Activated T-cell treated with anti-CD3 and anti-CD28 coated beads, Interleukin-2, amount 50 U/mL, for 4 hours (primary cell): ENCODE measurements around the gene PTPRE. TPM values are rescaled to one million over a fixed set of nuclear protein-coding genes. Genes with fewer than 3 reads are reported as not detected.

Experiments used
- ATAC-seq, 2 donors: fragments of 200-7000 bp; cut with Tn5 transposase; one replicate each; pipeline ENCODE4 v1.10.0; 2021
- DNase-seq: peaks from one replicate; pipeline ENCODE4 v3.0.0-alpha.2; 2020
- H3K27me3 Mint-ChIP-seq: one replicate; pipeline ENCODE4 v1.8.0; 2021; ENCODE audit warnings: low read depth, mixed read lengths
- H3K36me3 Mint-ChIP-seq: one replicate; pipeline ENCODE4 v1.8.0; 2022; ENCODE audit warnings: mixed read lengths; ENCODE audit not compliant: insufficient read depth
- H3K4me1 Mint-ChIP-seq: one replicate; pipeline ENCODE4 v1.8.0; 2021; ENCODE audit warnings: low read depth, mixed read lengths
- H3K4me3 Mint-ChIP-seq: one replicate; pipeline ENCODE4 v1.8.0; 2021; ENCODE audit warnings: mild to moderate bottlenecking, moderate library complexity, mixed read lengths
- H3K9me3 Mint-ChIP-seq: one replicate; pipeline ENCODE4 v1.8.0; 2021; ENCODE audit warnings: mixed read lengths
- total RNA-seq, 3 donors: library from RNA; stranded (reverse); gene quantifications; one replicate each; pipeline ENCODE4 v1.2.1, GENCODE V29; 2021

Gene PTPRE
- total RNA-seq, 3 donors from 2014 or later = 35.8 to 49.1 (median 46.1) TPM

GRCh38 chr10:127921753-127922145 is 14.8 kb downstream of the PTPRE start:
- Mint-ChIP-seq H3K36me3 (no peaks in the 10 kb centered on the region), H3K9me3 (no peaks in the 10 kb centered on the region), H3K4me3 (no peak overlapping the region), H3K4me1 (no peaks in the 10 kb centered on the region), H3K27me3 (no peaks in the 10 kb centered on the region)
- ATAC-seq = no peak
- DNase-seq = no peak

- Mint-ChIP-seq H3K4me3 (no peak overlapping the region), H3K36me3 (no peaks in the 10 kb centered on the region), H3K9me3 (no peaks in the 10 kb centered on the region), H3K27me3 (peaks cover under 1% of the 10 kb centered on the region), H3K4me1 (no peaks in the 10 kb centered on the region)
- DNase-seq (no peak), ATAC-seq (no peak)
Observed at GRCh38 chr10:127922206-127922605, 15.3 kb downstream of the PTPRE start.

GRCh38 chr10:127922675-127923366 is 15.9 kb downstream of the PTPRE start:
- ATAC-seq = no peak
- Mint-ChIP-seq H3K4me3 (no peak overlapping the region), H3K4me1 (no peaks in the 10 kb centered on the region), H3K36me3 (no peaks in the 10 kb centered on the region), H3K27me3 (peaks cover 2% of the 10 kb centered on the region), H3K9me3 (no peaks in the 10 kb centered on the region)
- no peak for DNase-seq

- H3K36me3 Mint-ChIP-seq = no peaks in the 10 kb centered on the region
- H3K9me3 Mint-ChIP-seq = no peaks in the 10 kb centered on the region
- H3K27me3 Mint-ChIP-seq = peaks cover 2% of the 10 kb centered on the region
- H3K4me1 Mint-ChIP-seq = no peaks in the 10 kb centered on the region
- DNase-seq = no peak
- H3K4me3 Mint-ChIP-seq = no peak overlapping the region
- no peak for ATAC-seq
Observed at GRCh38 chr10:127923646-127924045, 16.7 kb downstream of the PTPRE start.

GRCh38 chr10:127925471-127926207 is 18.7 kb downstream of the PTPRE start:
- DNase-seq (no peak), ATAC-seq (no peak)

GRCh38 chr10:127926455-127926854 is 19.6 kb downstream of the PTPRE start:
- Mint-ChIP-seq H3K27me3 (peaks cover 2% of the 10 kb centered on the region), H3K36me3 (no peaks in the 10 kb centered on the region), H3K4me1 (no peaks in the 10 kb centered on the region), H3K9me3 (no peaks in the 10 kb centered on the region), H3K4me3 (no peak overlapping the region)
- DNase-seq (no peak), ATAC-seq (no peak)

More at GRCh38 chr10:127925471-127926207, 18.7 kb downstream of the PTPRE start:
- H3K4me1 Mint-ChIP-seq = no peaks in the 10 kb centered on the region
- no peaks in the 10 kb centered on the region for H3K36me3 Mint-ChIP-seq
- no peaks in the 10 kb centered on the region for H3K9me3 Mint-ChIP-seq
- peaks cover 2% of the 10 kb centered on the region for H3K27me3 Mint-ChIP-seq
- no peak overlapping the region for H3K4me3 Mint-ChIP-seq

- Mint-ChIP-seq H3K9me3 (no peaks in the 10 kb centered on the region), H3K36me3 (no peaks in the 10 kb centered on the region), H3K4me1 (no peaks in the 10 kb centered on the region), H3K27me3 (peaks cover 2% of the 10 kb centered on the region), H3K4me3 (no peak overlapping the region)
- no peak for ATAC-seq
- DNase-seq = no peak
Observed at GRCh38 chr10:127928021-127928806, 21.3 kb downstream of the PTPRE start.

- no peak overlapping the region for H3K4me3 Mint-ChIP-seq
- peaks cover 4% of the 10 kb centered on the region for H3K27me3 Mint-ChIP-seq
- no peak for ATAC-seq
- no peaks in the 10 kb centered on the region for H3K4me1 Mint-ChIP-seq
- no peaks in the 10 kb centered on the region for H3K9me3 Mint-ChIP-seq
- DNase-seq = no peak
- no peaks in the 10 kb centered on the region for H3K36me3 Mint-ChIP-seq
Observed at GRCh38 chr10:127932521-127933270, 25.8 kb downstream of the PTPRE start.

GRCh38 chr10:127933271-127933670 is 26.4 kb downstream of the PTPRE start:
- Mint-ChIP-seq H3K4me3 (no peak overlapping the region), H3K36me3 (no peaks in the 10 kb centered on the region), H3K4me1 (no peaks in the 10 kb centered on the region), H3K9me3 (no peaks in the 10 kb centered on the region), H3K27me3 (peaks cover 8% of the 10 kb centered on the region)
- DNase-seq = no peak
- no peak for ATAC-seq

- no peaks in the 10 kb centered on the region for H3K4me1 Mint-ChIP-seq
- no peak overlapping the region for H3K4me3 Mint-ChIP-seq
- H3K27me3 Mint-ChIP-seq = peaks cover 9% of the 10 kb centered on the region
- ATAC-seq = no peak
- no peaks in the 10 kb centered on the region for H3K36me3 Mint-ChIP-seq
- H3K9me3 Mint-ChIP-seq = no peaks in the 10 kb centered on the region
- no peak for DNase-seq
Observed at GRCh38 chr10:127934383-127934782, 27.5 kb downstream of the PTPRE start.

GRCh38 chr10:127935071-127935561 is 28.2 kb downstream of the PTPRE start:
- Mint-ChIP-seq H3K27me3 (peaks cover 11% of the 10 kb centered on the region), H3K9me3 (no peaks in the 10 kb centered on the region), H3K4me3 (no peak overlapping the region), H3K36me3 (no peaks in the 10 kb centered on the region), H3K4me1 (no peaks in the 10 kb centered on the region)
- no peak for DNase-seq
- ATAC-seq = no peak

GRCh38 chr10:127937069-127937468 is 30.2 kb downstream of the PTPRE start:
- H3K27me3 Mint-ChIP-seq = peaks cover 11% of the 10 kb centered on the region
- no peaks in the 10 kb centered on the region for H3K9me3 Mint-ChIP-seq
- H3K36me3 Mint-ChIP-seq = no peaks in the 10 kb centered on the region
- no peak for DNase-seq
- ATAC-seq = no peak
- no peak overlapping the region for H3K4me3 Mint-ChIP-seq
- H3K4me1 Mint-ChIP-seq = no peaks in the 10 kb centered on the region

GRCh38 chr10:127937915-127938463 is 31.1 kb downstream of the PTPRE start:
- Mint-ChIP-seq H3K4me1 (peaks cover 3% of the 10 kb centered on the region), H3K36me3 (no peaks in the 10 kb centered on the region), H3K9me3 (no peaks in the 10 kb centered on the region), H3K4me3 (no peak overlapping the region), H3K27me3 (peaks cover 11% of the 10 kb centered on the region)
- DNase-seq (no peak), ATAC-seq (no peak)
